Aorta (tissue), 5 donors: ENCODE measurements around the gene ARHGAP24. TPM values are rescaled to one million over a fixed set of nuclear protein-coding genes. Genes with fewer than 3 reads are reported as not detected.

Experiments used
- ATAC-seq: fragments of 200-7000 bp; cut with Tn5 transposase; one replicate; pipeline ENCODE4 v1.9.1; 2022; ENCODE audit warnings: moderate library complexity; ENCODE audit not compliant: low FRiP score
- DNase-seq, 2 donors: peaks; one replicate each; pipeline ENCODE4 v3.0.0-alpha.2; 2020
- H3K27ac ChIP-seq, 2 donors: one replicate each; pipeline ENCODE4 v1.5.1; 2013; ENCODE audit warnings: low read length in 2 of 2, mild to moderate bottlenecking in 2 of 2, moderate library complexity in 2 of 2, control low read depth in 1 of 2, inconsistent platforms in 1 of 2, low read depth in 1 of 2
- H3K27me3 ChIP-seq, 2 donors: one replicate each; pipeline ENCODE4 v1.6.1; 2013; ENCODE audit warnings: control low read depth in 1 of 2, low read length in 1 of 2, mild to moderate bottlenecking in 1 of 2, moderate library complexity in 1 of 2; ENCODE audit not compliant: insufficient read depth in 2 of 2, control insufficient read depth in 1 of 2
- H3K36me3 ChIP-seq, 2 donors: one replicate each; pipeline ENCODE4 v1.6.1; 2013; ENCODE audit warnings: control low read depth in 1 of 2, low read length in 1 of 2, mild to moderate bottlenecking in 1 of 2; ENCODE audit not compliant: insufficient read depth in 2 of 2, control insufficient read depth in 1 of 2
- H3K4me1 ChIP-seq, 2 donors: one replicate each; pipeline ENCODE4 v1.6.1; 2013; ENCODE audit warnings: low read length in 2 of 2, control low read depth in 1 of 2, mild to moderate bottlenecking in 1 of 2, moderate library complexity in 1 of 2; ENCODE audit not compliant: insufficient read depth in 2 of 2, control insufficient read depth in 1 of 2
- H3K4me3 ChIP-seq, 2 donors: one replicate each; pipeline ENCODE4 v1.5.1; 2013; ENCODE audit warnings: low read length in 2 of 2, control low read depth in 1 of 2, mild to moderate bottlenecking in 1 of 2
- H3K9me3 ChIP-seq: one replicate; pipeline ENCODE4 v1.6.1; 2013; ENCODE audit warnings: mild to moderate bottlenecking, low read length; ENCODE audit not compliant: control insufficient read depth
- WGBS, 2 donors: extraction: QIAGEN DNeasy Blood & Tissue Kit; methylation state at CpG; one replicate each; pipeline ENCODE4 v1.1.7; 2013; 5-methylcytosine and 5-hydroxymethylcytosine counted together
- intact Hi-C, 2 donors: fragments of 100-400 bp; cut with DNase I; formaldehyde crosslinking; loops; one replicate each; pipeline versions ENCODE4 v1.14.2 to v1.15.0; 2022
- long read RNA-seq, 2 donors: library from polyadenylated mRNA; unstranded; transcript quantifications; one replicate each; pipeline ENCODE4 v2.0.0, GENCODE V29; 2020 to 2021
- polyA plus RNA-seq, 2 donors: library from polyadenylated mRNA; stranded (reverse); fragments of 200-250 nt; gene quantifications; one replicate each; pipeline ENCODE4 v1.2.3, GENCODE V29; 2013
- total RNA-seq, 2 donors: library from RNA; stranded (reverse); fragmentation: NEBNext Ultra II Directional; extraction: Animal tissue kit (Norgen Biotek cat#: 25700); gene quantifications; one replicate each; pipeline ENCODE4 v1.2.1, GENCODE V29; 2021
- donor health status: healthy with polysubstance abuse.
- donor health status: Bipolar disorder and iron deficiency.
- donor health status: DM: no; HTN: no; CAD: no.
- donor health status: DM: no; HTN: no; CAD: no.
- donor health status: DM: yes; HTN: yes; CAD: no.

Gene ARHGAP24
- total RNA-seq (10 to 100 TPM; 33.6 to 34.4 TPM), polyA plus RNA-seq (10 to 100 TPM; 13.4 to 35.2 TPM)
- long read RNA-seq, donor 1, transcript ARHGAP24-212 (8 exons, 1,936 nt), result minor isoform, 6 of 64 reads
- long read RNA-seq, donor 1, transcript ARHGAP24-202 (8 exons, 2,740 nt), result major isoform, 26 of 64 reads
- long read RNA-seq, donor 1, partial matches to known transcripts, result 7 of 64 reads
- long read RNA-seq, donor 1, other reads (novel, unspliced or antisense), result 25 of 64 reads
- long read RNA-seq, donor 2, transcript ARHGAP24-202 (8 exons, 2,740 nt), result major isoform, 5 of 25 reads
- long read RNA-seq, donor 2, partial matches to known transcripts, result 1 of 25 reads
- long read RNA-seq, donor 2, other reads (novel, unspliced or antisense), result 18 of 25 reads

- H3K4me1 ChIP-seq, result no peaks in the 10 kb centered on the region
- H3K4me3 ChIP-seq, result no peak within 1 kb of the TSS
- intact Hi-C loops, result no loop called here
- H3K27ac ChIP-seq, result no peak within 1 kb of the TSS
- DNase-seq (peak; percentile 82 to 85), ATAC-seq (peak; percentile 88)
- WGBS, 2 donors, result 2 to 3% methylated on average over 37 to 41 of the region's 41 CpGs
- no peaks in the 10 kb centered on the region for H3K9me3 ChIP-seq
- H3K36me3 ChIP-seq, result no peaks in the 10 kb centered on the region
- peaks cover 0 to 2% of the 10 kb centered on the region in 2 donors for H3K27me3 ChIP-seq
Measured at GRCh38 chr4:85474818-85475630, at the start of gene ARHGAP24. ARHGAP24 (plus strand) TSS chr4:85475150.

- no peaks in the 10 kb centered on the region for H3K27me3 ChIP-seq
- 70 to 86% methylated on average over 3 of the region's 3 CpGs for WGBS, 2 donors
- DNase-seq (no peak), ATAC-seq (no peak)
- H3K27ac ChIP-seq, result no peak overlapping the region
- H3K36me3 ChIP-seq, result no peaks in the 10 kb centered on the region
- intact Hi-C loops, result no loop called here
- no peaks in the 10 kb centered on the region for H3K4me1 ChIP-seq
- H3K9me3 ChIP-seq, result no peaks in the 10 kb centered on the region
- no peak overlapping the region for H3K4me3 ChIP-seq
Measured at GRCh38 chr4:85426366-85426765, 48.6 kb upstream of the ARHGAP24 start.

- WGBS, 2 donors, result 86 to 88% methylated on average over 1 of the region's 1 CpG
- DNase-seq (no peak), ATAC-seq (no peak)
- no peak overlapping the region for H3K27ac ChIP-seq
- H3K4me1 ChIP-seq, result no peaks in the 10 kb centered on the region
- H3K27me3 ChIP-seq, result no peaks in the 10 kb centered on the region
- intact Hi-C loops, result no loop called here
- no peak overlapping the region for H3K4me3 ChIP-seq
- H3K36me3 ChIP-seq, result no peaks in the 10 kb centered on the region
- no peaks in the 10 kb centered on the region for H3K9me3 ChIP-seq
Measured at GRCh38 chr4:85427123-85427522, 47.8 kb upstream of the ARHGAP24 start.

GRCh38 chr4:85430226-85430625, 44.7 kb upstream of the ARHGAP24 start:
- no peaks in the 10 kb centered on the region for H3K9me3 ChIP-seq
- intact Hi-C loops, result no loop called here
- H3K4me1 ChIP-seq, result no peaks in the 10 kb centered on the region
- no peak for ATAC-seq
- no peaks in the 10 kb centered on the region for H3K27me3 ChIP-seq
- DNase-seq, result no peak
- no peaks in the 10 kb centered on the region for H3K36me3 ChIP-seq
- 88 to 89% methylated on average over 3 of the region's 3 CpGs for WGBS, 2 donors
- H3K4me3 ChIP-seq, result no peak overlapping the region
- no peak overlapping the region for H3K27ac ChIP-seq

GRCh38 chr4:85430697-85431096, 44.3 kb upstream of the ARHGAP24 start:
- WGBS, 2 donors, result 54 to 56% methylated on average over 5 of the region's 5 CpGs
- Histone ChIP-seq H3K4me3 (no peak overlapping the region), H3K27ac (no peak overlapping the region), H3K9me3 (no peaks in the 10 kb centered on the region), H3K36me3 (no peaks in the 10 kb centered on the region), H3K4me1 (no peaks in the 10 kb centered on the region), H3K27me3 (no peaks in the 10 kb centered on the region)
- ATAC-seq, result no peak
- intact Hi-C loops, result no loop called here
- DNase-seq, result no peak

- intact Hi-C loops, result no loop called here
- Histone ChIP-seq H3K27ac (no peak overlapping the region), H3K27me3 (no peaks in the 10 kb centered on the region), H3K4me3 (no peak overlapping the region), H3K4me1 (no peaks in the 10 kb centered on the region), H3K9me3 (no peaks in the 10 kb centered on the region), H3K36me3 (no peaks in the 10 kb centered on the region)
- ATAC-seq (no peak), DNase-seq (no peak)
- WGBS, 2 donors, result 82 to 86% methylated on average over 3 of the region's 3 CpGs
Measured at GRCh38 chr4:85431156-85431555, 43.8 kb upstream of the ARHGAP24 start.

- no peak for ATAC-seq
- Histone ChIP-seq H3K36me3 (no peaks in the 10 kb centered on the region), H3K4me3 (no peak overlapping the region), H3K9me3 (no peaks in the 10 kb centered on the region), H3K4me1 (no peaks in the 10 kb centered on the region), H3K27me3 (no peaks in the 10 kb centered on the region), H3K27ac (no peak overlapping the region)
- DNase-seq, result no peak
- intact Hi-C loops, result no loop called here
- 83% methylated on average over 1 of the region's 1 CpG for WGBS, 2 donors
Measured at GRCh38 chr4:85431881-85432485, 43.0 kb upstream of the ARHGAP24 start.

GRCh38 chr4:85445050-85445639, 29.8 kb upstream of the ARHGAP24 start:
- DNase-seq (no peak), ATAC-seq (no peak)
- intact Hi-C loops, result no loop called here

More at GRCh38 chr4:85445050-85445639, 29.8 kb upstream of the ARHGAP24 start:
- Histone ChIP-seq H3K4me3 (no peak overlapping the region), H3K27ac (no peak overlapping the region), H3K27me3 (no peaks in the 10 kb centered on the region), H3K4me1 (peaks cover 0 to 2% of the 10 kb centered on the region in 2 donors), H3K9me3 (no peaks in the 10 kb centered on the region), H3K36me3 (no peaks in the 10 kb centered on the region)
- WGBS, 2 donors, result 14 to 21% methylated on average over 1 of the region's 1 CpG
